MM.1S (cell line): ENCODE data around the gene VAC14.

Source experiments
- DNase-seq: peaks from one replicate; pipeline ENCODE4 v3.0.0-alpha.2; 2015
- H2AFZ ChIP-seq: fragments of 300-600 bp; sonication (generic); 2 replicates; pipeline ENCODE4 v1.6.0; 2016; ENCODE audit warnings: antibody characterized with exemption, low read length
- H3F3A ChIP-seq: fragments of 300-600 bp; sonication (generic); 2 replicates; pipeline ENCODE4 v1.6.1; 2016; ENCODE audit warnings: mild to moderate bottlenecking, antibody characterized with exemption, low read length, moderate library complexity, mixed read lengths; ENCODE audit not compliant: insufficient read depth
- H3K27ac ChIP-seq: fragments of 300-600 bp; sonication (generic); 2 replicates; pipeline ENCODE4 v1.5.1; 2016; ENCODE audit warnings: mild to moderate bottlenecking, low read length
- H3K27me3 ChIP-seq: fragments of 300-600 bp; sonication (generic); replicated peaks from 2 replicates; pipeline ENCODE4 v1.6.0; 2016; ENCODE audit warnings: low read length; ENCODE audit not compliant: insufficient read depth
- H3K36me3 ChIP-seq: fragments of 300-600 bp; sonication (generic); replicated peaks from 2 replicates; pipeline ENCODE4 v1.6.1; 2016; ENCODE audit warnings: mild to moderate bottlenecking, low read length, mixed read lengths; ENCODE audit not compliant: insufficient read depth
- H3K4me1 ChIP-seq: fragments of 300-600 bp; sonication (generic); 2 replicates; pipeline ENCODE4 v1.6.1; 2016; ENCODE audit warnings: low read length, mixed read lengths
- H3K4me2 ChIP-seq: fragments of 300-600 bp; sonication (generic); 2 replicates; pipeline ENCODE4 v1.6.0; 2016; ENCODE audit warnings: low read depth, low read length
- H3K4me3 ChIP-seq: fragments of 300-600 bp; sonication (generic); 2 replicates; pipeline ENCODE4 v1.5.1; 2016; ENCODE audit warnings: low read length, mixed read lengths
- H3K79me2 ChIP-seq: fragments of 300-600 bp; sonication (generic); 2 replicates; pipeline ENCODE4 v1.6.1; 2016; ENCODE audit warnings: mixed run types, low read length, mixed read lengths
- H3K9ac ChIP-seq: fragments of 300-600 bp; sonication (generic); 2 replicates; pipeline ENCODE4 v1.6.1; 2016; ENCODE audit warnings: low read length, mixed read lengths
- H3K9me2 ChIP-seq: fragments of 300-600 bp; sonication (generic); replicated peaks from 2 replicates; pipeline ENCODE4 v1.6.1; 2016; ENCODE audit warnings: mild to moderate bottlenecking, low read length, mixed read lengths; ENCODE audit not compliant: insufficient read depth
- H3K9me3 ChIP-seq: fragments of 300-600 bp; sonication (generic); replicated peaks from 2 replicates; pipeline ENCODE4 v1.6.1; 2016; ENCODE audit warnings: mild to moderate bottlenecking, low read length, mixed read lengths; ENCODE audit not compliant: insufficient read depth
- H4K20me1 ChIP-seq: fragments of 300-600 bp; sonication (generic); 2 replicates; pipeline ENCODE4 v1.6.1; 2016; ENCODE audit warnings: mild to moderate bottlenecking, low read length, moderate library complexity, mixed read lengths; ENCODE audit not compliant: insufficient read depth
- CTCF ChIP-seq: fragments of 300-600 bp; sonication (generic); IDR thresholded peaks from 2 replicates; pipeline ENCODE4 v1.5.1; 2016; ENCODE audit warnings: antibody characterized with exemption, low read length, mixed read lengths
- EZH2 ChIP-seq: fragments of 300-600 bp; sonication (generic); optimal IDR thresholded peaks from 2 replicates; pipeline ENCODE3; 2017; ENCODE audit warnings: low read depth, mild to moderate bottlenecking, antibody characterized with exemption, low read length, mixed read lengths
- EZH2phosphoT487 ChIP-seq: fragments of 300-600 bp; sonication (generic); IDR thresholded peaks from 2 replicates; pipeline ENCODE4 v1.6.1; 2018; ENCODE audit warnings: antibody characterized with exemption, low read length

VAC14 gene

GRCh38 chr16:70809392-70810060, 8.6 kb upstream of the VAC14 start:
- no peaks in the 10 kb centered on the region for H3K9me3 ChIP-seq
- peak; percentile 91 for DNase-seq
- H3K4me3 ChIP-seq, result no peak overlapping the region
- H2AFZ ChIP-seq, result peak overlapping the region; percentile 58
- no peaks in the 10 kb centered on the region for H3K27me3 ChIP-seq
- no peaks in the 10 kb centered on the region for H3K9me2 ChIP-seq
- peak overlapping the region; percentile 52 for H3K4me2 ChIP-seq
- peak overlapping the region; percentile 84 for H3K27ac ChIP-seq
- no peak for TF ChIP-seq CTCF
- no peak for TF ChIP-seq EZH2phosphoT487
- TF ChIP-seq EZH2, result no peak
- no peaks in the 10 kb centered on the region for H4K20me1 ChIP-seq
- no peaks in the 10 kb centered on the region for H3K36me3 ChIP-seq
- H3K4me1 ChIP-seq, result peaks cover 29% of the 10 kb centered on the region
- 0 out of 2 replicates have a peak, but pooled peaks cover 3% of the 10 kb centered on the region for H3F3A ChIP-seq
- no peaks in the 10 kb centered on the region for H3K79me2 ChIP-seq
- peak overlapping the region; percentile 56 for H3K9ac ChIP-seq

- peak overlapping the region; percentile 84; the same call in 1 of the 2 replicates for H3K27ac ChIP-seq
- H2AFZ ChIP-seq, result peak overlapping the region; percentile 17; the same call in 1 of the 2 replicates
- DNase-seq, result no peak
- H3K4me3 ChIP-seq, result no peak overlapping the region
- no peak overlapping the region for H3K4me2 ChIP-seq
- no peak for TF ChIP-seq EZH2phosphoT487
- TF ChIP-seq CTCF, result peak; percentile 33
- TF ChIP-seq EZH2, result no peak
- 0 out of 2 replicates have a peak, but pooled peaks cover 3% of the 10 kb centered on the region for H3F3A ChIP-seq
- no peaks in the 10 kb centered on the region for H3K79me2 ChIP-seq
- H3K9me3 ChIP-seq, result no peaks in the 10 kb centered on the region
- H3K9ac ChIP-seq, result peak overlapping the region; percentile 56; the same call in 1 of the 2 replicates
- H3K36me3 ChIP-seq, result no peaks in the 10 kb centered on the region
- no peaks in the 10 kb centered on the region for H4K20me1 ChIP-seq
- H3K4me1 ChIP-seq, result peaks cover 29% of the 10 kb centered on the region
- H3K27me3 ChIP-seq, result no peaks in the 10 kb centered on the region
- H3K9me2 ChIP-seq, result no peaks in the 10 kb centered on the region
Measured at GRCh38 chr16:70808371-70808770, 7.4 kb upstream of the VAC14 start.

GRCh38 chr16:70805787-70806186, 4.8 kb upstream of the VAC14 start:
- TF ChIP-seq EZH2 (no peak), EZH2phosphoT487 (no peak), CTCF (no peak)
- H2AFZ ChIP-seq, result no peak overlapping the region
- H3K36me3 ChIP-seq, result no peaks in the 10 kb centered on the region
- H3K4me3 ChIP-seq, result no peak overlapping the region
- H3K9me2 ChIP-seq, result no peaks in the 10 kb centered on the region
- H4K20me1 ChIP-seq, result no peaks in the 10 kb centered on the region
- no peak overlapping the region for H3K27ac ChIP-seq
- H3K4me1 ChIP-seq, result peaks cover 35% of the 10 kb centered on the region
- no peaks in the 10 kb centered on the region for H3K27me3 ChIP-seq
- 0 out of 2 replicates have a peak, but pooled peaks cover 3% of the 10 kb centered on the region for H3F3A ChIP-seq
- no peak for DNase-seq
- no peak overlapping the region for H3K9ac ChIP-seq
- H3K79me2 ChIP-seq, result peaks cover 2% of the 10 kb centered on the region
- no peak overlapping the region for H3K4me2 ChIP-seq
- no peaks in the 10 kb centered on the region for H3K9me3 ChIP-seq
